H1 (cell line): ENCODE measurements around the gene LARGE2. TPM values are rescaled to one million over a fixed set of nuclear protein-coding genes. Genes with fewer than 3 reads are reported as not detected.
A peak's percentile ranks its signal among the peaks of the same experiment; 100 is the strongest.

Experiments
- BRCA1 ChIP-seq: IDR thresholded peaks from 2 replicates; pipeline ENCODE4 v1.6.1; 2012; ENCODE audit warnings: low read depth, low read length, improper control_type of control experiment
- CTCF ChIP-seq, 3 experiments: IDR thresholded peaks; 1 replicate in 2 of 3; 2 replicates in 1 of 3; pipeline versions ENCODE4 v1.5.1 to v1.6.1; 2011; ENCODE audit warnings: low read length in 3 of 3, mild to moderate bottlenecking in 3 of 3, inconsistent platforms in 2 of 3, low read depth in 1 of 3, moderate library complexity in 1 of 3; ENCODE audit not compliant: insufficient read depth in 1 of 3; ENCODE audit errors: control extremely low read depth in 1 of 3
- E2F6 ChIP-seq: IDR thresholded peaks from 2 replicates; pipeline ENCODE4 v1.6.1; 2012; ENCODE audit warnings: inconsistent platforms
- JUN ChIP-seq: IDR thresholded peaks from 2 replicates; pipeline ENCODE4 v1.6.1; 2011; ENCODE audit warnings: low read depth, mild to moderate bottlenecking, improper control_type of control experiment, low read length
- RFX5 ChIP-seq: IDR thresholded peaks from 2 replicates; pipeline ENCODE4 v1.6.1; 2011; ENCODE audit warnings: low read depth, low read length, improper control_type of control experiment, borderline replicate concordance
- SIN3A ChIP-seq, 2 experiments: IDR thresholded peaks in 1 of 2; conservative IDR thresholded peaks in 1 of 2; 2 replicates each; pipeline ENCODE4 v1.6.1; 2011 to 2012; ENCODE audit warnings: low read length in 2 of 2, improper control_type of control experiment in 1 of 2, low read depth in 1 of 2, mild to moderate bottlenecking in 1 of 2
- TCF12 ChIP-seq: IDR thresholded peaks from 2 replicates; pipeline ENCODE4 v1.6.1; 2011; ENCODE audit warnings: low read depth, mild to moderate bottlenecking, low read length
- YY1 ChIP-seq: IDR thresholded peaks from 2 replicates; pipeline ENCODE4 v1.6.1; 2011; ENCODE audit warnings: low read depth, mild to moderate bottlenecking, low read length
- ZNF274 ChIP-seq: IDR thresholded peaks from 2 replicates; pipeline ENCODE4 v1.7.0; 2012; ENCODE audit warnings: low read length, borderline replicate concordance; ENCODE audit errors: extremely low read depth
- polyA plus RNA-seq, 7 experiments: library from polyadenylated mRNA; depleted of rRNA in 3 of 7; stranded (reverse) in 5 of 7; unstranded in 2 of 7; fragments of >200 nt in 5 of 7; fragments of 200-250 nt in 2 of 7; gene quantifications; 1 replicate in 5 of 7; 2 replicates in 1 of 7; 4 replicates in 1 of 7; pipeline versions ENCODE4 v1.2.1 to v1.2.3, GENCODE V29; 2011 to 2013; ENCODE audit warnings: missing spikeins in 2 of 7, mixed read lengths in 2 of 7
- total RNA-seq: library from RNA; stranded (reverse); fragmentation: NEBNext Ultra II Directional; extraction: Animal tissue kit (Norgen Biotek cat#: 25700); gene quantifications from 2 replicates; pipeline ENCODE4 v1.2.1, GENCODE V29; 2021

Gene LARGE2
- total and polyA plus RNA-seq, 2 of the 8 experiments (the other 6 are each of a cell fraction or from before 2014, with no cell fraction given): 111 to 137 TPM

GRCh38 chr11:45885274-45885920, 37.1 kb upstream of the LARGE2 start, which contains the start of gene MAPK8IP1 (continued):
- TF ChIP-seq CTCF (IDR thresholded peaks at IDR 0.05; ENCODE audit: control extremely low read depth in 1 of 3, insufficient read depth in 1 of 3, low read depth in 1 of 3, low read length in 3 of 3) (no peak; a peak in 1 of 4 replicates), ZNF274 (no peak), TCF12 (no peak), E2F6 (0 out of 2 replicates have a peak, but pooled peaks have one; percentile 16), SIN3A (conservative IDR thresholded peaks at IDR 0.05 in 1 of 2, IDR thresholded peaks at IDR 0.05 in 1 of 2; ENCODE audit: low read depth in 1 of 2, low read length in 2 of 2) (peak in 1 of 2 experiments; percentile 65; a peak in 2 of 4 replicates), YY1 (peak; percentile 57; the same call in 1 of the 2 replicates), RFX5 (no peak), BRCA1 (no peak), JUN (no peak)
